HG03135 (cell line): ENCODE measurements around the gene CTH.
"Not testable (repeated sequence)": the region's sequence is repeated elsewhere in the genome, so short reads cannot be mapped to it uniquely, and the experiment has no call there.

Experiments
- ATAC-seq: cut with Tn5 transposase; IDR thresholded peaks from one replicate; pipeline ENCODE4 v1.9.1; 2021; ENCODE audit warnings: mild to moderate bottlenecking, moderate library complexity; ENCODE audit not compliant: unreplicated experiment

Gene CTH

GRCh38 chr1:70449049-70449448 is 38.0 kb downstream of the CTH start:
- ATAC-seq: no peak

- not testable (repeated sequence) for ATAC-seq
Measured at GRCh38 chr1:70452164-70452939, 41.3 kb downstream of the CTH start.

DNA sequence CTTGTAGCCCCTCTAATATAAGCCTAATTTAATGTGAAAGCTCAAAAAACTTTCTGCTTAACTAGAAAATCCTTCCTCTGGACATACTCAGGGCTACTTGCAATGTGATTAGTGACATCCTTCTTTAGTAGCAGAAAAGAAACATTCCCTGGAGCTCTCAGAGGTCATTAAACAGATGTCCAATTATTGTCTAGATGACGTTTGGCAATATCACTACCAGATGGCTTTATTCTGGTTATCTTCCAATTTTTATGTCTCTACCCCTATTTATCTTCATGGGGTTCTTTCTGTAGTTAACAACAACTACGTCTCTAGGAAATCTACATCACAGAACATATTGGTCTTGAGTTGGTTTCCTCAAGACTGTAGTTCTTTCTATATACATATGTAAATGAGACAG is 44.2 kb downstream of the CTH start:
- ATAC-seq: no peak

DNA sequence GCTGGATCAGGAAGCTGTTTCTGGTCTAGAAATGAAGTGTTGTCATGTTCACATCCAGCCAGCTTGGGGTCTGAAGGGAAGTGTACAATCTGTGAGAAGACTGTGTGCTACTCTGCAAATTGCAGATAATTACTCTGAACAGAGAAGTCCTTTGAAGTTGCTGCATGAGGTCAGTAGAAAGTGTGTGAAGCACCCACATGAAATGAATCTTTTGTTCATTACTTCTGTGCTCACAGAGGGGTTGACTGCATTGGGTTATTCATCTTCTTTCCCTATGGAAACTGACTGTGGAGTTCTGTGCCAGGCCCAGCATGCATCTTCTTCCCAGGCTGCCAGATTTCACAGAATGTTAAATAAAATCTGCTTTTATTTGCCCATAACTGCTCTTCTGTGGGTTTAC is 47.1 kb downstream of the CTH start:
- no peak for ATAC-seq

GRCh38 chr1:70459496-70460225 is 48.6 kb downstream of the CTH start:
- no peak for ATAC-seq

- not testable (repeated sequence) for ATAC-seq
Measured at GRCh38 chr1:70460740-70461713, 50.0 kb downstream of the CTH start.

DNA sequence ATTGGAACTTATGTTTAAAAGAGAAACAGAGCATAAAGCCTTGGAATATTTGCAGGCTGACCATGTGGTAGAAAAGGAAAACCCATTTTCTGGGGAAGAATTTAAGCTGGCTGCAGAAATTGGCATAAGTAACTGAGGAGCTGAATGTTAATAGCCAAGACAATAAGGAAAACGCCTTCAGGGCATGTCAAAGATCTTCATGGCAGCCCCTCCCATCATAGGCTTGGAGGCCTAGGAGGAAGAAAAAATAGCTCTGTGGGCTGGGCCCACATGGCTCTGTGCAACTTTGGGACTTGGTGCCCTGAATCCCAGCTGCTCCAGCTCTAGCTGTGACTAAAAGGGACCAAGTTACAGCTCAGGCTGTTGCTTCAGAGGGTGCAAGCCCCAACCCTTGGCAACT is 51.5 kb downstream of the CTH start:
- no peak for ATAC-seq

GRCh38 chr1:70465911-70466310 is 54.8 kb downstream of the CTH start:
- no peak for ATAC-seq

GRCh38 chr1:70467531-70467930 is 56.5 kb downstream of the CTH start:
- no peak for ATAC-seq

- ATAC-seq: no peak
Measured at GRCh38 chr1:70468180-70468579, 57.1 kb downstream of the CTH start.

- not testable (repeated sequence) for ATAC-seq
Measured at GRCh38 chr1:70469184-70469583, 58.1 kb downstream of the CTH start.

DNA sequence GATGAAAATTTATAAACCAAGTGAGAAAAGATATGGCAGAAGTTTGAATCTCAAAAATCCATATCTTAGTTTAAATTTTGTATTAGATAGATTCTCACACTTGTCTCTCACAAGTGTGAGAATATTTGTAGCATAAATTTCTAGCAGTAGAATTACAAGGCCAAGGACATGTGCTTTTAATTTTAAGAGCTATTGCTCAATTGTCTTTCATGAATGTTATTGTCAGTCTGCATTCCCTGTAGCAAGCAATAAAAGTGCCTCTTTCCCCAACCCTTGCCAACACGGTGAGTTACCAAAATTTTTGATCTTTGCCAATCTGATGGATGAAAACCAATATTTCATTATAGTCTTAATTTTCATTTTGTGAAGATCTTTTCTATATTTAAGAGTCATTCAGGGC is 64.0 kb downstream of the CTH start:
- no peak for ATAC-seq

- no peak for ATAC-seq
Measured at GRCh38 chr1:70477090-70477489, 66.0 kb downstream of the CTH start.

GRCh38 chr1:70477905-70478304 is 66.8 kb downstream of the CTH start:
- ATAC-seq: not testable (repeated sequence)

- ATAC-seq: no peak
Measured at GRCh38 chr1:70483342-70483741, 72.3 kb downstream of the CTH start.

- ATAC-seq: no peak
Measured at GRCh38 chr1:70485624-70486023, 74.6 kb downstream of the CTH start.

DNA sequence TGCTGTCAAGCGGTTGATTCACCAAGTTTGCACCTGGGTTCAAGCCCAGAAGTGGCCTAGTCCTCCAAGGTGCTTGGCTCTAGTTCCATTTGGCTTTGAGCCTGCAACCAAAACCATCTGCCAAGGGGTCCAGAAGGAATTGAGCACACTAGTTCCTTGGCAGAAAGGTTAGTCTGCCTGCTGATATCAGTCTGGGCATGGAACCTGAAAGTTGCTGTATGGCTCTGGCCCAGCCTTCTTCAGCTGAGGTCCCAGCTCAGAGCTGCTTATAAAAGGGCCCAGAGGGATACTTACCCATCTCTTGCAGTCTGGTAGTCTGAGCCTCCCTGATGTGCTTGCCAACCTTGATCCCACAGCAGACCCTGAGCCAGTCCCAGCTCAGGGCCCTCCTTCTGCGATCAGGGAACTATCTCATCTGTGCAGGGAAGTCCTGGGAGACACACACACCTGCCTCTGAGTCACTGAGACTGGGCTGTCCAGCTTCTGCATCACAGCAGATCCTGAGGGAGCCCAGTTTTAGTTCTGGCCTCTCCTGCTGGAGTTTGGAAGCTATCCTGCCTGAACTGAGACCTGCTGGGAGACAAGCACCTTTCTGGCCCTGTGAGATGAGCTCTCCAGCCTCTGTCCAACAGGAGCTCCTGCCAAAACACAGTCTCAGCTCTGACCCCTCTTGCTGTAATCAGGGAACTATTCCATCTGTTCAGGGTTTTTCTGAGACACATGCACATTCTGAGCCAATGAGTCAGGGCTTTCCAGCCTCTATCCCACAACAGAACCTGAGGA is 75.8 kb downstream of the CTH start:
- ATAC-seq: no peak

GRCh38 chr1:70487459-70487815 is 76.4 kb downstream of the CTH start:
- ATAC-seq: no peak

- no peak for ATAC-seq
Measured at GRCh38 chr1:70487910-70488665, 77.0 kb downstream of the CTH start.
